Effector memory CD4-positive, alpha-beta T cell (primary cell): ENCODE measurements around the gene NCOA7.

Source experiments
- DNase-seq, 3 donors: peaks; one replicate each; pipeline ENCODE4 v3.0.0-alpha.2; 2020
- H3K27ac ChIP-seq: 2 replicates; pipeline ENCODE4 v1.7.0; 2013; ENCODE audit warnings: mild to moderate bottlenecking, low read length, moderate library complexity; ENCODE audit not compliant: insufficient read depth, poor library complexity, severe bottlenecking
- H3K27me3 ChIP-seq: replicated peaks from 2 replicates; pipeline ENCODE4 v1.7.0; 2013; ENCODE audit warnings: mild to moderate bottlenecking, low read length; ENCODE audit not compliant: insufficient read depth, control insufficient read depth, poor library complexity, severe bottlenecking
- H3K36me3 ChIP-seq: 2 replicates; pipeline ENCODE4 v1.7.0; 2013; ENCODE audit warnings: mild to moderate bottlenecking, low read length, moderate library complexity; ENCODE audit not compliant: control insufficient read depth, insufficient read depth
- H3K4me1 ChIP-seq: 2 replicates; pipeline ENCODE4 v1.7.0; 2013; ENCODE audit warnings: low read length, mild to moderate bottlenecking; ENCODE audit not compliant: control insufficient read depth, insufficient read depth, poor library complexity, severe bottlenecking
- H3K4me3 ChIP-seq: 2 replicates; pipeline ENCODE4 v1.7.0; 2013; ENCODE audit warnings: low read length, low read depth, mild to moderate bottlenecking; ENCODE audit not compliant: insufficient read depth, poor library complexity, severe bottlenecking
- H3K9me3 ChIP-seq: 2 replicates; pipeline ENCODE4 v1.7.0; 2013; ENCODE audit warnings: mild to moderate bottlenecking, low read length, moderate library complexity; ENCODE audit not compliant: control insufficient read depth

NCOA7 gene

GRCh38 chr6:125824946-125825771 lies 34.4 kb downstream of the NCOA7 start:
- Histone ChIP-seq H3K4me1 (peaks cover 22% of the 10 kb centered on the region), H3K36me3 (no peaks in the 10 kb centered on the region), H3K4me3 (no peak overlapping the region), H3K9me3 (no peaks in the 10 kb centered on the region), H3K27me3 (no peaks in the 10 kb centered on the region), H3K27ac (no peak overlapping the region)
- no peak for DNase-seq

DNA sequence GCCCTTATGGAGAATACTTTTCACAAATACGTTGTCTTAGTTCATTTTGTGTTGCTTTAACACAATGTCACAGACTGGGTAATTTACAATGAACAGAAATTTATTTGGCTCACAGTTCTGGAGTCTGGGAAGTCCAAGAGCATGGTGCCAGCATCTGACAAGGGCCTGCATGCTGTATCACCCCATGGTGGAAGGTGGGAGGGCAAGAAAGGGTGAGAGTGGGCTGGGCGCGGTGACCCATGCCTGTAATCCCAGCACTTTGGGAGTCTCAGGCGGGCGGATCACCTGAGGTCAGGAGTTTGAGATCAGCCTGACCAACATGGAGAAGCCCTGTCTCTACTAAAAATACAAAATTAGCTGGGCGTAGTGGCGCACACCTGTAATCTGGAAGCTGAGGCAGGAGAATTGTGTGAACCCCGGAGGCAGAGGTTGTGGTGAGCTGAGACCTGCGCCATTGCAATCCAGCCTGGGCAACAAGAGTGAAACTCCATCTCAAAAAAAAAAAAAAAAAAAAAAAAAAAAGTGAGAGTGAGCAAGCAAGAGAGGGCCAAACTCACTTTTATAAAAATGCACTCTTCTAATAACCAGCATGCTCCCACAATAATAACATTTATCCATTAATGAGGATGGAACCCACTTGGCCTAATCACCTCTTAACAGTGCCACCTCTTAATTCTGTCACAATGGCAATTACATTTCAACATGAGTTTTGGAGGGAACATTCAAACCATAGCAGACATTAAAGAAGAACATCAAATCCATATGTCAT lies 36.1 kb downstream of the NCOA7 start:
- Histone ChIP-seq H3K4me3 (no peak overlapping the region), H3K4me1 (peaks cover 21% of the 10 kb centered on the region), H3K27ac (no peak overlapping the region), H3K36me3 (no peaks in the 10 kb centered on the region), H3K27me3 (no peaks in the 10 kb centered on the region), H3K9me3 (no peaks in the 10 kb centered on the region)
- no peak for DNase-seq

- Histone ChIP-seq H3K27ac (no peak overlapping the region), H3K36me3 (no peaks in the 10 kb centered on the region), H3K27me3 (no peaks in the 10 kb centered on the region), H3K4me1 (peaks cover 29% of the 10 kb centered on the region), H3K4me3 (no peak overlapping the region), H3K9me3 (no peaks in the 10 kb centered on the region)
- no peak for DNase-seq
Measured at GRCh38 chr6:125827788-125828320, 37.1 kb downstream of the NCOA7 start.

DNA sequence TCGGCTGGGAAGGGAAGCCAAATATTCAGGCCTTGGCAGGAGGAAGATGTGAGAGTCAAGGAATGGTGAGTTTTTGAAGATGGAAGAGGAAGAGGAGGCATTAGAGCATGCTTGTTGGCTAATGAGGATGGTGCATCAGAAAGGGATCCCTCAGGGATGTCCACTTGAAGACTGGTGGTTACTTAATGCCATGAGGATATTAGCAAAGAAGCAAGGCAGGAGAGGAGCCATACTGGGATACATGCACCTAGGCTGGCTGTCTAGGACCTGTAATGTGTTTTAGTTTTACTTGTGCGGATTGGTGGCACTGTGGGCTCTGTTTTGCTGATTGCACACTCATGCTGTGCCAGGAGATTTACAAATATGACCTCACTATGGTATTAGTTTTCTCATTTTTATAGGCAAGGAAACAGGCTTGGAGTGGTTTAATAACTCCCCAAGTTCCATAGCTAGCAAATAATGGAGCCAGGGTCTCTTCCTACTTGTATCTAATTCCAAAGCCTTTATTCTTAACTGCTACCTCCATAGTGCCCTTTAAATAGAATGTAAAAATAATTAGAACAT lies 37.8 kb downstream of the NCOA7 start:
- peak overlapping the region; percentile 38 for H3K27ac ChIP-seq

GRCh38 chr6:125829433-125829832 lies 38.7 kb downstream of the NCOA7 start:
- peaks cover 40% of the 10 kb centered on the region for H3K4me1 ChIP-seq
- DNase-seq: peak in 1 of 3 donors; percentile 3
- H3K27me3 ChIP-seq: no peaks in the 10 kb centered on the region
- H3K9me3 ChIP-seq: no peaks in the 10 kb centered on the region
- H3K27ac ChIP-seq: peak overlapping the region; percentile 38
- H3K4me3 ChIP-seq: no peak overlapping the region
- no peaks in the 10 kb centered on the region for H3K36me3 ChIP-seq

More for the DNA sequence above, 37.8 kb downstream of the NCOA7 start:
- Histone ChIP-seq H3K36me3 (no peaks in the 10 kb centered on the region), H3K4me1 (peaks cover 35% of the 10 kb centered on the region), H3K4me3 (no peak overlapping the region), H3K27me3 (no peaks in the 10 kb centered on the region), H3K9me3 (no peaks in the 10 kb centered on the region)
- DNase-seq: no peak

DNA sequence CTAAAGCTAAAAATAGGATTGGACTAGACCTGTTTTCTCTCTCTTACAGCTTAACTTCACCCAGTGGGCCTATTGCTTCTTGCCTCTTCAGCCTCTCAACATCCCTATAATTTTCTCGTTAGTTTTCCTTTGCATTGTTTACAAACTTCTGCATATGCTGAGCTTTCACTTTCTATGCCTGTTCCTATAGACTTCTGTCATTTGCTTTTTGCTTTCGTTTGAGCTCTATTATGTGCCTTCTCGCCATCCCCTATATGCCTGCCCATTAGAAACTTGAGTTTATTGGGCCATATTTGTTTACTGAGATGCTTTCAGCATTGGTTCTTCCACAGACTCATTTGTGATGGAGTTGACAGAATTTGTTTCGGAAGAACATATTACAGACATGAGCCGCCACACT lies 40.9 kb downstream of the NCOA7 start:
- Histone ChIP-seq H3K36me3 (no peaks in the 10 kb centered on the region), H3K4me1 (peaks cover 48% of the 10 kb centered on the region), H3K9me3 (no peaks in the 10 kb centered on the region), H3K27ac (peak overlapping the region; percentile 47), H3K4me3 (peak overlapping the region; percentile 7), H3K27me3 (no peaks in the 10 kb centered on the region)
- DNase-seq: no peak

GRCh38 chr6:125832391-125833117 lies 41.8 kb downstream of the NCOA7 start:
- Histone ChIP-seq H3K36me3 (no peaks in the 10 kb centered on the region), H3K27ac (peak overlapping the region; percentile 47)

GRCh38 chr6:125834348-125834747 lies 43.6 kb downstream of the NCOA7 start:
- peak overlapping the region; percentile 37 for H3K27ac ChIP-seq
- DNase-seq: no peak
- no peaks in the 10 kb centered on the region for H3K36me3 ChIP-seq
- H3K9me3 ChIP-seq: no peaks in the 10 kb centered on the region
- no peak overlapping the region for H3K4me3 ChIP-seq
- H3K27me3 ChIP-seq: no peaks in the 10 kb centered on the region
- H3K4me1 ChIP-seq: peaks cover 43% of the 10 kb centered on the region

More at GRCh38 chr6:125832391-125833117, 41.8 kb downstream of the NCOA7 start:
- H3K27me3 ChIP-seq: no peaks in the 10 kb centered on the region
- no peaks in the 10 kb centered on the region for H3K9me3 ChIP-seq
- no peak overlapping the region for H3K4me3 ChIP-seq
- peaks cover 48% of the 10 kb centered on the region for H3K4me1 ChIP-seq
- DNase-seq: no peak

- H3K4me1 ChIP-seq: peaks cover 35% of the 10 kb centered on the region
- H3K36me3 ChIP-seq: no peaks in the 10 kb centered on the region
- H3K27ac ChIP-seq: no peak overlapping the region
- H3K27me3 ChIP-seq: no peaks in the 10 kb centered on the region
- H3K9me3 ChIP-seq: no peaks in the 10 kb centered on the region
- DNase-seq: no peak
- no peak overlapping the region for H3K4me3 ChIP-seq
Measured at GRCh38 chr6:125835221-125835744, 44.5 kb downstream of the NCOA7 start.
